GM18508 (cell line): ENCODE measurements around the gene GRIFIN.

Experiments
- ATAC-seq: cut with Tn5 transposase; IDR thresholded peaks from one replicate; pipeline ENCODE4 v1.9.1; 2021; ENCODE audit warnings: moderate number of reproducible peaks; ENCODE audit not compliant: insufficient read depth, unreplicated experiment

Gene GRIFIN

GRCh38 chr7:2438186-2438585 is 38.0 kb downstream of the GRIFIN start:
- no peak for ATAC-seq

- ATAC-seq = no peak
These were observed 38.6 kb downstream of the GRIFIN start for GRCh38 chr7:2437537-2438148.

- ATAC-seq = no peak
These were observed 39.1 kb downstream of the GRIFIN start for GRCh38 chr7:2437136-2437535.

- no peak for ATAC-seq
These were observed 39.7 kb downstream of the GRIFIN start for GRCh38 chr7:2436341-2437104.

GRCh38 chr7:2435146-2435545 is 41.1 kb downstream of the GRIFIN start:
- ATAC-seq = no peak

GRCh38 chr7:2433713-2434550 is 42.3 kb downstream of the GRIFIN start:
- no peak for ATAC-seq

GRCh38 chr7:2432910-2433712 is 43.1 kb downstream of the GRIFIN start:
- ATAC-seq = no peak

- ATAC-seq = no peak
These were observed 44.8 kb downstream of the GRIFIN start for GRCh38 chr7:2431260-2431867.

GRCh38 chr7:2425749-2426148 is 50.4 kb downstream of the GRIFIN start:
- ATAC-seq = no peak
